Thyroid gland (tissue), 4 donors: ENCODE measurements around the gene SARDH. TPM values are rescaled to one million over a fixed set of nuclear protein-coding genes. Genes with fewer than 3 reads are reported as not detected.

Experiments
- DNase-seq, 2 donors: peaks; one replicate each; pipeline ENCODE4 v3.0.0-alpha.2; 2019
- H3K27ac ChIP-seq, 3 donors: fragments of 200-600 bp; sonication (generic); 1 replicate in 2 of 3; 2 replicates in 1 of 3; pipeline ENCODE4 v1.5.1; 2016 to 2019; ENCODE audit warnings: mild to moderate bottlenecking in 1 of 3, moderate library complexity in 1 of 3
- H3K27me3 ChIP-seq: fragments of 200-600 bp; sonication (generic); one replicate; pipeline ENCODE4 v1.5.1; 2019
- H3K36me3 ChIP-seq, 2 donors: fragments of 200-600 bp; sonication (generic); one replicate each; pipeline ENCODE4 v1.5.1; 2016 to 2019
- H3K4me1 ChIP-seq, 2 donors: fragments of 200-600 bp; sonication (generic); one replicate each; pipeline ENCODE4 v1.5.1; 2017 to 2019
- H3K4me3 ChIP-seq, 3 donors: fragments of 200-600 bp; sonication (generic); replicated peaks in 1 of 3; 1 replicate in 2 of 3; 2 replicates in 1 of 3; pipeline ENCODE4 v1.5.1; 2016; ENCODE audit warnings: mild to moderate bottlenecking in 1 of 3
- H3K9me3 ChIP-seq: fragments of 200-600 bp; sonication (generic); one replicate; pipeline ENCODE4 v1.5.1; 2017
- POLR2A ChIP-seq, 2 donors: fragments of 450-650 bp; IDR thresholded peaks; one replicate each; pipeline ENCODE4 v1.6.1; 2017; ENCODE audit warnings: antibody characterized with exemption in 2 of 2, mild to moderate bottlenecking in 2 of 2, moderate library complexity in 1 of 2
- WGBS, 2 donors: methylation state at CpG; one replicate each; pipeline ENCODE4 v1.1.5; 2017; 5-methylcytosine and 5-hydroxymethylcytosine counted together
- intact Hi-C: fragments of 100-400 bp; cut with DNase I; formaldehyde crosslinking; loops from one replicate; pipeline ENCODE4 v1.15.1; 2023
- total RNA-seq, 4 donors: library from RNA; depleted of rRNA; stranded (reverse); fragments of >200 nt; gene quantifications; one replicate each; pipeline ENCODE4 v1.2.3, GENCODE V29; 2016
- TF ChIP-seq, protein P1 (sequence below), 6 experiments: fragments of 200-600 bp in 3 of 6; fragments of 450-650 bp in 3 of 6; sonication (generic) in 3 of 6; IDR thresholded peaks; one replicate each; pipeline ENCODE4 v1.5.1; 2016 to 2019; ENCODE audit warnings: antibody characterized with exemption in 6 of 6, mild to moderate bottlenecking in 2 of 6, inconsistent platforms in 1 of 6, moderate library complexity in 1 of 6

SARDH gene
- total RNA-seq, 4 donors from 2014 or later: 2.2 to 6.2 (median 3.3) TPM; not detected in 1

DNA sequence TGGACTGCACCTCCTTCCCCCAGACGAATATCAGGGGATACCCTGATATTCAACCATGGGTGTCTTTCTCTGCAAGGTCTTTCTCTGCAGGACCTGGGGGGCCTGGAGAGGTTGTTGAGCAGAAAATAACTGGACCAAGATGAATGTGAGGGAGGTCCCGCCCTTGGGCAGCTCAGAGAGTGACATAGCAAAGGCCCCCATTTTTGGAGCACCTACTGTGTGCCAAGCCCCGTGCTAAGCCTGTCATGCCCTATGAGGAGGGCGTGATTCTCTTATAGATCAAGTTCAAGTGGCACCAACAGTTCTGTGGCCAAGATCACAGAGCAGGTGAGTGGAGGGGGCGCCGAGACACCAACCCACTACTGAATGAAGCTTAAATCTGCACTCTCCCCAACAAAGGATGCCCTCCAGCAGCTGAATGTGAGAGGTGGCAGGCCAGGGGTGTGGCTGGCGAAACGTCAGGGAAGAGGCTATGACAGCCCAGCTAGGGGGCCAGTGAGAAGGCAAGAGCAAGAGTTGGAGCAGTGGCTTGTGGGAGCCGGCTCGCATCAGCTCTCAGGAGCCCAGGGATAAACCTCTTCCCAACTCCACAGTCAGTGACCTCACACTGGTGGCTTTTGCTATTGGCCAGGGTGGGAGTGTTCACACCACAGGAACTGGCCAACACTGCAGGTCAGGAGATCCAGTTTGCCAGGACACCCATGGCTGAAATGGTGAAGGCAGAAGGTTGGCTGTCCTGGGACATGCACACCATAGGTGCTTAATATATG is 5.3 kb downstream of the SARDH start:
- Histone ChIP-seq H3K4me1 (peaks cover 10 to 11% of the 10 kb centered on the region in 2 donors), H3K9me3 (no peaks in the 10 kb centered on the region), H3K36me3 (no peaks in the 10 kb centered on the region), H3K27ac (no peak overlapping the region), H3K4me3 (no peak overlapping the region), H3K27me3 (no peaks in the 10 kb centered on the region)
- no peak for DNase-seq
- no peak for TF ChIP-seq POLR2A (IDR thresholded peaks at IDR 0.05)
- TF ChIP-seq, protein P1, sequence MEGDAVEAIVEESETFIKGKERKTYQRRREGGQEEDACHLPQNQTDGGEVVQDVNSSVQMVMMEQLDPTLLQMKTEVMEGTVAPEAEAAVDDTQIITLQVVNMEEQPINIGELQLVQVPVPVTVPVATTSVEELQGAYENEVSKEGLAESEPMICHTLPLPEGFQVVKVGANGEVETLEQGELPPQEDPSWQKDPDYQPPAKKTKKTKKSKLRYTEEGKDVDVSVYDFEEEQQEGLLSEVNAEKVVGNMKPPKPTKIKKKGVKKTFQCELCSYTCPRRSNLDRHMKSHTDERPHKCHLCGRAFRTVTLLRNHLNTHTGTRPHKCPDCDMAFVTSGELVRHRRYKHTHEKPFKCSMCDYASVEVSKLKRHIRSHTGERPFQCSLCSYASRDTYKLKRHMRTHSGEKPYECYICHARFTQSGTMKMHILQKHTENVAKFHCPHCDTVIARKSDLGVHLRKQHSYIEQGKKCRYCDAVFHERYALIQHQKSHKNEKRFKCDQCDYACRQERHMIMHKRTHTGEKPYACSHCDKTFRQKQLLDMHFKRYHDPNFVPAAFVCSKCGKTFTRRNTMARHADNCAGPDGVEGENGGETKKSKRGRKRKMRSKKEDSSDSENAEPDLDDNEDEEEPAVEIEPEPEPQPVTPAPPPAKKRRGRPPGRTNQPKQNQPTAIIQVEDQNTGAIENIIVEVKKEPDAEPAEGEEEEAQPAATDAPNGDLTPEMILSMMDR (IDR thresholded peaks at IDR 0.05): no peak
- 80% methylated on average over 10 of the region's 10 CpGs for WGBS, 2 donors
- intact Hi-C loops: no loop called here

- H3K27ac ChIP-seq: no peak overlapping the region
- no peak overlapping the region for H3K4me3 ChIP-seq
- 76 to 79% methylated on average over 19 to 20 of the region's 30 CpGs for WGBS, 2 donors
- DNase-seq: no peak
- H3K36me3 ChIP-seq: no peaks in the 10 kb centered on the region
- intact Hi-C loops: no loop called here
- H3K27me3 ChIP-seq: no peaks in the 10 kb centered on the region
- TF ChIP-seq, protein P1 (IDR thresholded peaks at IDR 0.05): no peak
- TF ChIP-seq POLR2A (IDR thresholded peaks at IDR 0.05): no peak
- no peaks in the 10 kb centered on the region for H3K9me3 ChIP-seq
- H3K4me1 ChIP-seq: peaks cover 2 to 4% of the 10 kb centered on the region in 2 donors
Measured at GRCh38 chr9:133731876-133732638, 6.1 kb downstream of the SARDH start.

- H3K36me3 ChIP-seq: no peaks in the 10 kb centered on the region
- H3K27ac ChIP-seq: no peak overlapping the region
- no peaks in the 10 kb centered on the region for H3K9me3 ChIP-seq
- no peaks in the 10 kb centered on the region for H3K4me1 ChIP-seq
- 90 to 93% methylated on average over 27 of the region's 27 CpGs for WGBS, 2 donors
- TF ChIP-seq, protein P1 (IDR thresholded peaks at IDR 0.05): no peak
- TF ChIP-seq POLR2A (IDR thresholded peaks at IDR 0.05): no peak
- no peak for DNase-seq
- no peaks in the 10 kb centered on the region for H3K27me3 ChIP-seq
- H3K4me3 ChIP-seq: no peak overlapping the region
- intact Hi-C loops: no loop called here
Measured at GRCh38 chr9:133730994-133731715, 7.0 kb downstream of the SARDH start.

- no peak for TF ChIP-seq POLR2A (IDR thresholded peaks at IDR 0.05)
- TF ChIP-seq, protein P1 (IDR thresholded peaks at IDR 0.05): no peak
- DNase-seq: no peak
- H3K4me1 ChIP-seq: no peaks in the 10 kb centered on the region
- intact Hi-C loops: loop anchor here (10.0 kb wide), 1 partner anchor 145 kb away; no protein-coding TSS in a partner anchor
- no peak overlapping the region for H3K4me3 ChIP-seq
- 82 to 89% methylated on average over 9 to 16 of the region's 19 CpGs for WGBS, 2 donors
- no peaks in the 10 kb centered on the region for H3K9me3 ChIP-seq
- H3K27me3 ChIP-seq: no peaks in the 10 kb centered on the region
- no peak overlapping the region for H3K27ac ChIP-seq
- no peaks in the 10 kb centered on the region for H3K36me3 ChIP-seq
Measured at GRCh38 chr9:133729617-133730281, 8.4 kb downstream of the SARDH start.
